K562 (cell line): ENCODE data around the gene GALR1. TPM values are rescaled to one million over a fixed set of nuclear protein-coding genes. Genes with fewer than 3 reads are reported as not detected.

Source experiments
- ATAC-seq: fragments of 200-7000 bp; cut with Tn5 transposase; 3 replicates; pipeline ENCODE4 v1.9.1; 2020; ENCODE audit warnings: moderate library complexity
- BruUV-seq: library from RNA; stranded (reverse); fragments of 400-500 nt; replicated peaks from 2 replicates; lab custom pipeline; 2021; lab: Mats Ljungman, UMichigan
- CTCF ChIA-PET: fragments of 300-600 bp; formaldehyde crosslinking; extraction: SDS; loops from one replicate; lab custom pipeline; 2021; ENCODE audit warnings: low intra/inter-chr PET ratio; lab: Yijun Ruan, JAX
- POLR2A ChIA-PET: fragments of 300-600, 350-650 bp; sonication (Branson Sonifier 250); formaldehyde crosslinking; extraction: SDS; loops from one replicate; lab custom pipeline; 2021; ENCODE audit warnings: antibody characterized with exemption, inconsistent platforms; lab: Yijun Ruan, JAX
- DNase-seq, 4 experiments: peaks; one replicate each; pipeline versions ENCODE4 v3.0.0 to v3.0.0-alpha.2; 2011 to 2018; ENCODE audit warnings: low spot score in 3 of 4, mixed read lengths in 3 of 4; ENCODE audit errors: extremely low read depth in 1 of 4
- FAIRE-seq: peaks from 2 replicates; lab custom pipeline; 2011; peaks lifted over from hg19 to GRCh38; lab: Jason Lieb, UNC
- H2AFZ ChIP-seq: 2 replicates; pipeline ENCODE4 v1.6.0; 2011; ENCODE audit warnings: low read depth, low read length, control low read depth, inconsistent platforms
- H3K27ac ChIP-seq: fragments of 200-600 bp; 3 replicates; pipeline ENCODE4 v1.8.0; 2011; ENCODE audit warnings: low read depth, mild to moderate bottlenecking, control low read depth, inconsistent platforms, low read length, moderate library complexity, mixed read lengths; ENCODE audit errors: extremely low read depth
- H3K27me3 ChIP-seq, 2 experiments: fragments of 300-600 bp in 1 of 2; 2 replicates in 1 of 2; 3 replicates in 1 of 2; pipeline versions ENCODE4 v1.6.0 to v1.8.0; 2011; ENCODE audit warnings: inconsistent platforms in 2 of 2, low read length in 2 of 2, mild to moderate bottlenecking in 1 of 2, mixed read lengths in 1 of 2, moderate library complexity in 1 of 2; ENCODE audit not compliant: control insufficient read depth in 2 of 2, insufficient read depth in 2 of 2
- H3K36me3 ChIP-seq: fragments of 300-600 bp; 3 replicates; pipeline ENCODE4 v1.8.0; 2011; ENCODE audit warnings: mild to moderate bottlenecking, low read length, inconsistent platforms; ENCODE audit not compliant: control insufficient read depth, insufficient read depth
- H3K4me1 ChIP-seq, 2 experiments: fragments of 200-600 bp in 1 of 2; replicated peaks in 1 of 2; 2 replicates in 1 of 2; 3 replicates in 1 of 2; pipeline versions ENCODE4 v1.5.1 to v1.8.0; 2011; ENCODE audit warnings: inconsistent platforms in 2 of 2, low read length in 2 of 2, mild to moderate bottlenecking in 1 of 2, mixed read lengths in 1 of 2, moderate library complexity in 1 of 2; ENCODE audit not compliant: control insufficient read depth in 2 of 2, insufficient read depth in 2 of 2
- H3K4me2 ChIP-seq: 2 replicates; pipeline ENCODE4 v1.6.1; 2011; ENCODE audit warnings: low read length, control low read depth, inconsistent platforms, mixed read lengths; ENCODE audit not compliant: insufficient read depth
- H3K4me3 ChIP-seq: fragments of 200-600 bp; sonication (generic), shearing (Covaris generic); 2 replicates; pipeline ENCODE4 v1.5.1; 2016; ENCODE audit warnings: control low read depth, inconsistent platforms
- H3K79me2 ChIP-seq: fragments of 200-600 bp; 3 replicates; pipeline ENCODE4 v1.8.0; 2011; ENCODE audit warnings: low read length, inconsistent platforms; ENCODE audit not compliant: control insufficient read depth, insufficient read depth
- H3K9ac ChIP-seq, 2 experiments: 2 replicates each; pipeline versions ENCODE4 v1.6.0 to v1.6.1; 2011; ENCODE audit warnings: low read depth in 2 of 2, low read length in 2 of 2, control low read depth in 1 of 2, inconsistent platforms in 1 of 2, mild to moderate bottlenecking in 1 of 2, mixed read lengths in 1 of 2; ENCODE audit not compliant: insufficient read depth in 1 of 2
- H3K9me1 ChIP-seq: one replicate; pipeline ENCODE4 v1.6.0; 2011; ENCODE audit warnings: inconsistent platforms, mild to moderate bottlenecking, low read length, moderate library complexity; ENCODE audit not compliant: control insufficient read depth, insufficient read depth
- H3K9me3 ChIP-seq: replicated peaks from 2 replicates; pipeline ENCODE4 v1.5.1; 2011; ENCODE audit warnings: low read depth, low read length, inconsistent platforms; ENCODE audit not compliant: control insufficient read depth, insufficient read depth
- H4K20me1 ChIP-seq: replicated peaks from 2 replicates; pipeline ENCODE4 v1.6.1; 2011; ENCODE audit warnings: low read length, inconsistent platforms, mixed read lengths; ENCODE audit not compliant: control insufficient read depth, insufficient read depth
- ARHGAP35 ChIP-seq: fragments of 450-650 bp; IDR thresholded peaks from 2 replicates; pipeline ENCODE4 v1.6.1; 2018; ENCODE audit not compliant: partially characterized antibody
- CEBPB ChIP-seq: fragments of 450-650 bp; IDR thresholded peaks from 2 replicates; pipeline ENCODE4 v1.6.1; 2016; ENCODE audit warnings: missing genetic modification characterization, missing compliant biosample characterization
- GATAD2A ChIP-seq: fragments of 450-650 bp; IDR thresholded peaks from 2 replicates; pipeline ENCODE4 v1.6.1; 2017
- SMAD2 ChIP-seq: fragments of 150-350 bp; IDR thresholded peaks from 2 replicates; pipeline ENCODE4 v1.6.1; 2014; ENCODE audit warnings: low read depth, mild to moderate bottlenecking, low read length
- TARDBP ChIP-seq: fragments of 450-650 bp; IDR thresholded peaks from 2 replicates; pipeline ENCODE4 v1.6.1; 2016
- TRIM25 ChIP-seq: fragments of 450-650 bp; IDR thresholded peaks from 2 replicates; pipeline ENCODE4 v1.7.0; 2016; ENCODE audit warnings: borderline replicate concordance
- ZNF830 ChIP-seq: fragments of 250-450 bp; sonication (Bioruptor Pico); IDR thresholded peaks from 2 replicates; pipeline ENCODE4 v1.5.0; 2021; ENCODE audit warnings: mild to moderate bottlenecking
- WGBS: fragments of 100-300 bp; shearing (Covaris generic); methylation state at CpG from one replicate; pipeline ENCODE4 v1.1.6; 2016; ENCODE audit warnings: low coverage, mixed read lengths; ENCODE audit not compliant: insufficient coverage; ENCODE audit errors: missing lambda C conversion rate; 5-methylcytosine and 5-hydroxymethylcytosine counted together
- in situ Hi-C: fragments of 300-500 bp; cut with MboI; formaldehyde crosslinking; loops from 4 replicates; pipeline ENCODE4 v1.15.0; 2018; ENCODE audit warnings: inconsistent platforms, mixed read lengths
- intact Hi-C: fragments of 100-400 bp; cut with micrococcal nuclease; formaldehyde crosslinking; loops from 2 replicates; pipeline ENCODE4 v1.14.2; 2022
- polyA plus RNA-seq, 8 experiments: library from polyadenylated mRNA; depleted of rRNA in 4 of 8; stranded (reverse) in 5 of 8; unstranded in 3 of 8; fragments of >200 nt; fragmentation: Nextera tagmentation in 2 of 8; fragmentation: Illumina TruSeq in 1 of 8; extraction: Ambion mirVana in 2 of 8; extraction: Trizol in 1 of 8; gene quantifications; 2 replicates each; pipeline versions ENCODE4 v1.2.1 to v1.2.3, GENCODE V29; 2011 to 2014; ENCODE audit warnings: inconsistent platforms in 1 of 8, missing spikeins in 1 of 8
- total RNA-seq, 7 experiments: library from RNA; depleted of rRNA in 6 of 7; stranded (reverse); fragments of >200 nt in 6 of 7; fragmentation: Illumina TruSeq in 2 of 7; extraction: Trizol in 2 of 7; gene quantifications; 2 replicates each; pipeline versions ENCODE4 v1.2.1 to v1.2.3, GENCODE V29; 2011 to 2021; ENCODE audit warnings: low replicate concordance in 1 of 7

The GALR1 gene
- total and polyA plus RNA-seq, 9 of the 15 experiments (the other 6 are each of a cell fraction or from before 2014, with no cell fraction given): not detected

GRCh38 chr18:77304268-77304667 lies 54.6 kb downstream of the GALR1 start:
- Histone ChIP-seq H2AFZ (no peak overlapping the region), H3K4me3 (no peak overlapping the region), H3K9me1 (no peaks in the 10 kb centered on the region), H3K4me1 (no peaks in the 10 kb centered on the region), H4K20me1 (no peaks in the 10 kb centered on the region), H3K9ac (no peak overlapping the region), H3K27ac (no peak overlapping the region), H3K4me2 (no peak overlapping the region), H3K9me3 (no peaks in the 10 kb centered on the region), H3K27me3 (peaks cover 0 to 4% of the 10 kb centered on the region in 2 experiments; a peak in 2 of 5 replicates), H3K36me3 (no peaks in the 10 kb centered on the region), H3K79me2 (no peaks in the 10 kb centered on the region)
- DNase-seq: no peak
- WGBS: 1% methylated on average over 7 of the region's 7 CpGs
- ChIA-PET POLR2A (no interaction called here), CTCF (no interaction called here)
- no TSS peak for BruUV-seq
- no peak for ATAC-seq
- no peak for TF ChIP-seq TRIM25
- TF ChIP-seq ARHGAP35: no peak
- TF ChIP-seq GATAD2A: no peak
- no peak for TF ChIP-seq CEBPB (tag)
- no peak for TF ChIP-seq ZNF830 (CRISPR knock-in tag)
- TF ChIP-seq SMAD2: no peak
- no peak for TF ChIP-seq TARDBP
- FAIRE-seq: no peak
- in situ Hi-C loops (no loop called here), intact Hi-C loops (no loop called here)
